RWPE2 (cell line): ENCODE results near the gene RGL3.
A peak's percentile ranks its signal among the peaks of the same experiment; 100 is the strongest.
"Not testable (repeated sequence)": the region's sequence is repeated elsewhere in the genome, so short reads cannot be mapped to it uniquely, and the experiment has no call there.

Experiments used
- ATAC-seq: fragments of 200-7000 bp; cut with Tn5 transposase; 3 replicates; pipeline ENCODE4 v1.9.1; 2021; ENCODE audit warnings: low read depth
- DNase-seq: peaks from one replicate; pipeline ENCODE4 v3.0.0-alpha.2; 2020; ENCODE audit warnings: low spot score
- H3K27ac ChIP-seq: fragments of 450-650 bp; 2 replicates; pipeline ENCODE4 v1.5.1; 2017; ENCODE audit warnings: mild to moderate bottlenecking; ENCODE audit not compliant: poor library complexity, severe bottlenecking
- H3K27me3 ChIP-seq: fragments of 250-450 bp; sonication (Bioruptor Pico); 2 replicates; pipeline ENCODE4 v1.5.1; 2021; ENCODE audit warnings: mild to moderate bottlenecking, moderate library complexity; ENCODE audit not compliant: insufficient read depth, poor library complexity, severe bottlenecking
- H3K36me3 ChIP-seq: fragments of 250-450 bp; sonication (Bioruptor Pico); 2 replicates; pipeline ENCODE4 v1.5.1; 2020; ENCODE audit warnings: low read depth, mild to moderate bottlenecking, moderate library complexity
- H3K4me1 ChIP-seq: fragments of 250-450 bp; sonication (Bioruptor Pico); 2 replicates; pipeline ENCODE4 v1.5.1; 2021; ENCODE audit warnings: mild to moderate bottlenecking, moderate library complexity; ENCODE audit not compliant: insufficient read depth, poor library complexity, severe bottlenecking
- H3K4me3 ChIP-seq: fragments of 250-450 bp; sonication (Bioruptor Pico); 2 replicates; pipeline ENCODE4 v1.5.1; 2021; ENCODE audit warnings: mild to moderate bottlenecking, moderate library complexity; ENCODE audit not compliant: severe bottlenecking
- H3K9me3 ChIP-seq: fragments of 250-450 bp; sonication (Bioruptor Pico); 2 replicates; pipeline ENCODE4 v1.5.1; 2021; ENCODE audit warnings: mild to moderate bottlenecking, moderate library complexity; ENCODE audit not compliant: severe bottlenecking
- CTCF ChIP-seq: fragments of 450-650 bp; IDR thresholded peaks from one replicate; pipeline ENCODE4 v1.5.1; 2017; ENCODE audit warnings: mild to moderate bottlenecking, moderate library complexity; ENCODE audit not compliant: poor library complexity, severe bottlenecking

Gene RGL3

GRCh38 chr19:11382898-11383705 is 36.0 kb downstream of the RGL3 start:
- Histone ChIP-seq H3K36me3 (peaks cover 5% of the 10 kb centered on the region; the same call in 1 of the 2 replicates), H3K9me3 (no peaks in the 10 kb centered on the region), H3K27ac (no peak overlapping the region), H3K4me1 (peaks cover 13% of the 10 kb centered on the region), H3K4me3 (peak overlapping the region; percentile 38), H3K27me3 (no peaks in the 10 kb centered on the region)
- TF ChIP-seq CTCF = peak; percentile 63
- ATAC-seq (peak; percentile 2; the same call in 1 of the 3 replicates), DNase-seq (peak; percentile 67)

- DNase-seq = peak; percentile 97
- TF ChIP-seq CTCF = peak; percentile 80
- Histone ChIP-seq H3K27ac (peak overlapping the region; percentile 72), H3K27me3 (no peaks in the 10 kb centered on the region), H3K9me3 (no peaks in the 10 kb centered on the region), H3K4me3 (peak overlapping the region; percentile 38), H3K36me3 (peaks cover 12% of the 10 kb centered on the region), H3K4me1 (peaks cover 28% of the 10 kb centered on the region)
- peak; percentile 75 for ATAC-seq
These were observed 38.2 kb downstream of the RGL3 start for GRCh38 chr19:11380653-11381537.

- TF ChIP-seq CTCF = no peak
- Histone ChIP-seq H3K27ac (peak overlapping the region; percentile 72), H3K27me3 (no peaks in the 10 kb centered on the region), H3K36me3 (peaks cover 12% of the 10 kb centered on the region), H3K4me1 (peaks cover 30% of the 10 kb centered on the region), H3K4me3 (no peak overlapping the region), H3K9me3 (no peaks in the 10 kb centered on the region)
- DNase-seq (no peak), ATAC-seq (no peak)
These were observed 39.2 kb downstream of the RGL3 start for GRCh38 chr19:11379857-11380350.

GRCh38 chr19:11379269-11379845 is 39.8 kb downstream of the RGL3 start:
- H3K4me1 ChIP-seq = peaks cover 30% of the 10 kb centered on the region
- DNase-seq, H3K4me3 ChIP-seq, H3K27me3 ChIP-seq, H3K9me3 ChIP-seq, ATAC-seq: not testable (repeated sequence)
- peak overlapping the region; percentile 73 for H3K27ac ChIP-seq
- peaks cover 12% of the 10 kb centered on the region for H3K36me3 ChIP-seq
